ENCODE measurements around the gene CRB3.

GRCh38 chr19:6452223-6452614, 11.9 kb upstream of the CRB3 start:
- TF ChIP-seq CTCF (IDR thresholded peaks at IDR 0.05; ENCODE audit: low read length) (no peak), EZH2 (optimal IDR thresholded peaks at IDR 0.05; ENCODE audit: low read depth, low read length) (no peak), EZH2phosphoT487 (IDR thresholded peaks at IDR 0.05; ENCODE audit: low read length) (no peak)

Measured in MM.1S (cell line).